ENCODE data around the gene TMEM185B.

DNA sequence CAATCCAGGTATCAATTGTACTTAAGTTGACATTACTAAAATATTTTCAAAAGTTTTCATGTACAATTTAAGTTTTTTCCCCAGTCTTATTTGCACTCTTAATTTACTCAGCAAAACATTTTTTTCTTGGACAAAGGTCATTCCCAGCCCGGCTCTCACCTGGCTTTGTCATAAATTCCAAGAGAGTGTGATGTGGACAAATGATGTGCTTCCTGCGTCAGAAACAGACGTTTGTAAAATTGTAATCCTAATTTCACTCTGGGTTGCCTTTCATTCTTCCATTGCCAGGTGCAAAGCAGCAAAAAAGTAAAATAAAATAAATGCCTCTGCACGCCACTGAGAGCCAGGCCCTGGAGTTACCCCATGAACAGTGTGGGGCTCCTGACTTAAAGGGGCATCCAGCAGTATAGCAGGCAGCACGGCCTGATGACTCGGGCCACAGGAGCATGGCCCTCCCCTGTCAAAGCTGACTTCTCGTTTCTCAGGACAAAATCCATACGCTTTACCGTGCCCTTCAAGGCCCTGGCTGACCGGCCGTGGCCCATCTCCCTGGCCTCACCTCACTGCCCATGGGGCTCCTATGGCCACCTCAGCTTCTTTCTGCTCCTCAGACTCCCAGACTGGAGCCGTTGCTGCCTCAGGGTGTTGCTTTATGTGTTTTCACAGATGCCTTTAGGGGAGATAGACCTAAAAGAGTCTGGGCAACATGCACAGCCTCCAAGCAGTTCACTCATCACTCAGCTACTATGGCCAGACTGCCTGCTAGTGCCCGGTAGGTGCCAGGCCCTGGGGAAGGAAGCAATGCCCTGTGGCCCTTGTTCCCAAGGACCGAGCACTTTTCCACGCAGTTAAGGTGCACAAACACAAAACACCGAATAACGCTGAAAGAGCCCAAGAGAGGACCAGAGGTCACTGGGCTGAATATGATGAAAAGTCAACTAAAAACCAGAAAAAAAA is 7.6 kb upstream of the TMEM185B start:
- TF ChIP-seq, protein P1, sequence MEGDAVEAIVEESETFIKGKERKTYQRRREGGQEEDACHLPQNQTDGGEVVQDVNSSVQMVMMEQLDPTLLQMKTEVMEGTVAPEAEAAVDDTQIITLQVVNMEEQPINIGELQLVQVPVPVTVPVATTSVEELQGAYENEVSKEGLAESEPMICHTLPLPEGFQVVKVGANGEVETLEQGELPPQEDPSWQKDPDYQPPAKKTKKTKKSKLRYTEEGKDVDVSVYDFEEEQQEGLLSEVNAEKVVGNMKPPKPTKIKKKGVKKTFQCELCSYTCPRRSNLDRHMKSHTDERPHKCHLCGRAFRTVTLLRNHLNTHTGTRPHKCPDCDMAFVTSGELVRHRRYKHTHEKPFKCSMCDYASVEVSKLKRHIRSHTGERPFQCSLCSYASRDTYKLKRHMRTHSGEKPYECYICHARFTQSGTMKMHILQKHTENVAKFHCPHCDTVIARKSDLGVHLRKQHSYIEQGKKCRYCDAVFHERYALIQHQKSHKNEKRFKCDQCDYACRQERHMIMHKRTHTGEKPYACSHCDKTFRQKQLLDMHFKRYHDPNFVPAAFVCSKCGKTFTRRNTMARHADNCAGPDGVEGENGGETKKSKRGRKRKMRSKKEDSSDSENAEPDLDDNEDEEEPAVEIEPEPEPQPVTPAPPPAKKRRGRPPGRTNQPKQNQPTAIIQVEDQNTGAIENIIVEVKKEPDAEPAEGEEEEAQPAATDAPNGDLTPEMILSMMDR (IDR thresholded peaks at IDR 0.05; ENCODE audit: low read depth, low read length, missing input control) = no peak
- no peak for TF ChIP-seq GABPA (IDR thresholded peaks at IDR 0.05 in 1 of 2, conservative IDR thresholded peaks at IDR 0.05 in 1 of 2)
- TF ChIP-seq, protein P2, sequence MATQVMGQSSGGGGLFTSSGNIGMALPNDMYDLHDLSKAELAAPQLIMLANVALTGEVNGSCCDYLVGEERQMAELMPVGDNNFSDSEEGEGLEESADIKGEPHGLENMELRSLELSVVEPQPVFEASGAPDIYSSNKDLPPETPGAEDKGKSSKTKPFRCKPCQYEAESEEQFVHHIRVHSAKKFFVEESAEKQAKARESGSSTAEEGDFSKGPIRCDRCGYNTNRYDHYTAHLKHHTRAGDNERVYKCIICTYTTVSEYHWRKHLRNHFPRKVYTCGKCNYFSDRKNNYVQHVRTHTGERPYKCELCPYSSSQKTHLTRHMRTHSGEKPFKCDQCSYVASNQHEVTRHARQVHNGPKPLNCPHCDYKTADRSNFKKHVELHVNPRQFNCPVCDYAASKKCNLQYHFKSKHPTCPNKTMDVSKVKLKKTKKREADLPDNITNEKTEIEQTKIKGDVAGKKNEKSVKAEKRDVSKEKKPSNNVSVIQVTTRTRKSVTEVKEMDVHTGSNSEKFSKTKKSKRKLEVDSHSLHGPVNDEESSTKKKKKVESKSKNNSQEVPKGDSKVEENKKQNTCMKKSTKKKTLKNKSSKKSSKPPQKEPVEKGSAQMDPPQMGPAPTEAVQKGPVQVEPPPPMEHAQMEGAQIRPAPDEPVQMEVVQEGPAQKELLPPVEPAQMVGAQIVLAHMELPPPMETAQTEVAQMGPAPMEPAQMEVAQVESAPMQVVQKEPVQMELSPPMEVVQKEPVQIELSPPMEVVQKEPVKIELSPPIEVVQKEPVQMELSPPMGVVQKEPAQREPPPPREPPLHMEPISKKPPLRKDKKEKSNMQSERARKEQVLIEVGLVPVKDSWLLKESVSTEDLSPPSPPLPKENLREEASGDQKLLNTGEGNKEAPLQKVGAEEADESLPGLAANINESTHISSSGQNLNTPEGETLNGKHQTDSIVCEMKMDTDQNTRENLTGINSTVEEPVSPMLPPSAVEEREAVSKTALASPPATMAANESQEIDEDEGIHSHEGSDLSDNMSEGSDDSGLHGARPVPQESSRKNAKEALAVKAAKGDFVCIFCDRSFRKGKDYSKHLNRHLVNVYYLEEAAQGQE (IDR thresholded peaks at IDR 0.05) = no peak
- TF ChIP-seq FOXA1 (IDR thresholded peaks at IDR 0.05) = no peak
- TF ChIP-seq, protein P3, sequence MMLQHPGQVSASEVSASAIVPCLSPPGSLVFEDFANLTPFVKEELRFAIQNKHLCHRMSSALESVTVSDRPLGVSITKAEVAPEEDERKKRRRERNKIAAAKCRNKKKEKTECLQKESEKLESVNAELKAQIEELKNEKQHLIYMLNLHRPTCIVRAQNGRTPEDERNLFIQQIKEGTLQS (IDR thresholded peaks at IDR 0.05) = no peak
- no peak for TF ChIP-seq TAF1 (conservative IDR thresholded peaks at IDR 0.05)
- no peak for TF ChIP-seq SP1 (IDR thresholded peaks at IDR 0.05)
- TF ChIP-seq, protein P4, sequence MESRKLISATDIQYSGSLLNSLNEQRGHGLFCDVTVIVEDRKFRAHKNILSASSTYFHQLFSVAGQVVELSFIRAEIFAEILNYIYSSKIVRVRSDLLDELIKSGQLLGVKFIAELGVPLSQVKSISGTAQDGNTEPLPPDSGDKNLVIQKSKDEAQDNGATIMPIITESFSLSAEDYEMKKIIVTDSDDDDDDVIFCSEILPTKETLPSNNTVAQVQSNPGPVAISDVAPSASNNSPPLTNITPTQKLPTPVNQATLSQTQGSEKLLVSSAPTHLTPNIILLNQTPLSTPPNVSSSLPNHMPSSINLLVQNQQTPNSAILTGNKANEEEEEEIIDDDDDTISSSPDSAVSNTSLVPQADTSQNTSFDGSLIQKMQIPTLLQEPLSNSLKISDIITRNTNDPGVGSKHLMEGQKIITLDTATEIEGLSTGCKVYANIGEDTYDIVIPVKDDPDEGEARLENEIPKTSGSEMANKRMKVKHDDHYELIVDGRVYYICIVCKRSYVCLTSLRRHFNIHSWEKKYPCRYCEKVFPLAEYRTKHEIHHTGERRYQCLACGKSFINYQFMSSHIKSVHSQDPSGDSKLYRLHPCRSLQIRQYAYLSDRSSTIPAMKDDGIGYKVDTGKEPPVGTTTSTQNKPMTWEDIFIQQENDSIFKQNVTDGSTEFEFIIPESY (IDR thresholded peaks at IDR 0.05) = no peak
- TF ChIP-seq YY1 (IDR thresholded peaks at IDR 0.05) = no peak
- TF ChIP-seq, protein P5, sequence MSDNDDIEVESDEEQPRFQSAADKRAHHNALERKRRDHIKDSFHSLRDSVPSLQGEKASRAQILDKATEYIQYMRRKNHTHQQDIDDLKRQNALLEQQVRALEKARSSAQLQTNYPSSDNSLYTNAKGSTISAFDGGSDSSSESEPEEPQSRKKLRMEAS (IDR thresholded peaks at IDR 0.05) = no peak
- no peak for TF ChIP-seq JUND (IDR thresholded peaks at IDR 0.05)
- TF ChIP-seq RAD21 (IDR thresholded peaks at IDR 0.05) = no peak
- no peak for TF ChIP-seq RXRA (IDR thresholded peaks at IDR 0.05)
- TF ChIP-seq EGR1 (IDR thresholded peaks at IDR 0.05; ENCODE audit: low read depth in 2 of 2) = no peak

Measured in liver (tissue), 3 donors.